Stimulated activated CD4-positive, alpha-beta T cell treated with anti-CD3 and anti-CD28 coated beads, TNF-alpha, amount 100 ng/mL, for 1 hour (primary cell): ENCODE data around the gene GABRG3.

Experiments
- DNase-seq, 3 donors: peaks; one replicate each; pipeline ENCODE4 v3.0.0-alpha.2; 2020; ENCODE audit warnings: low read depth in 3 of 3, low spot score in 1 of 3

GABRG3 gene

GRCh38 chr15:27238209-27238608 lies 267.2 kb downstream of the GABRG3 start:
- no peak for DNase-seq

- DNase-seq: no peak
These were observed 267.9 kb downstream of the GABRG3 start for GRCh38 chr15:27238707-27239423.

- no peak for DNase-seq
These were observed 271.0 kb downstream of the GABRG3 start for GRCh38 chr15:27241943-27242342.

- no peak for DNase-seq
These were observed 273.1 kb downstream of the GABRG3 start for GRCh38 chr15:27244047-27244446.

- no peak for DNase-seq
These were observed 277.3 kb downstream of the GABRG3 start for GRCh38 chr15:27248251-27248650.

GRCh38 chr15:27249046-27249759 lies 278.2 kb downstream of the GABRG3 start:
- DNase-seq: no peak

- DNase-seq: no peak
These were observed 278.8 kb downstream of the GABRG3 start for GRCh38 chr15:27249760-27250109.

GRCh38 chr15:27250223-27250622 lies 279.2 kb downstream of the GABRG3 start:
- DNase-seq: no peak

- DNase-seq: no peak
These were observed 283.1 kb downstream of the GABRG3 start for GRCh38 chr15:27254055-27254454.

- DNase-seq: no peak
These were observed 283.8 kb downstream of the GABRG3 start for GRCh38 chr15:27254801-27255200.

- no peak for DNase-seq
These were observed 285.5 kb downstream of the GABRG3 start for GRCh38 chr15:27256446-27256845.

- DNase-seq: no peak
These were observed 287.3 kb downstream of the GABRG3 start for GRCh38 chr15:27258287-27258686.

GRCh38 chr15:27260523-27260922 lies 289.5 kb downstream of the GABRG3 start:
- no peak for DNase-seq

- no peak for DNase-seq
These were observed 297.9 kb downstream of the GABRG3 start for GRCh38 chr15:27268923-27269322.

GRCh38 chr15:27271258-27271657 lies 300.3 kb downstream of the GABRG3 start:
- no peak for DNase-seq

GRCh38 chr15:27272427-27272826 lies 301.4 kb downstream of the GABRG3 start:
- no peak for DNase-seq

- DNase-seq: no peak
These were observed 302.5 kb downstream of the GABRG3 start for GRCh38 chr15:27273506-27273905.

- DNase-seq: no peak
These were observed 307.8 kb downstream of the GABRG3 start for GRCh38 chr15:27278761-27279160.

GRCh38 chr15:27292641-27293040 lies 321.7 kb downstream of the GABRG3 start:
- no peak for DNase-seq

- DNase-seq: no peak
These were observed 322.6 kb downstream of the GABRG3 start for GRCh38 chr15:27293607-27294006.

GRCh38 chr15:27317736-27318135 lies 346.8 kb downstream of the GABRG3 start:
- no peak for DNase-seq

GRCh38 chr15:27323801-27324200 lies 352.8 kb downstream of the GABRG3 start:
- no peak for DNase-seq
